Endodermal cell (in vitro differentiated cells): ENCODE measurements around the gene NAA38. TPM values are rescaled to one million over a fixed set of nuclear protein-coding genes. Genes with fewer than 3 reads are reported as not detected.

ENCODE experiments used
- DNase-seq: peaks from one replicate; pipeline ENCODE4 v3.0.0-alpha.2; 2017
- H3K27ac ChIP-seq: 2 replicates; pipeline ENCODE4 v1.5.1; 2013; ENCODE audit warnings: mild to moderate bottlenecking, low read depth, low read length, moderate library complexity
- H3K27me3 ChIP-seq: 2 replicates; pipeline ENCODE4 v1.6.1; 2013; ENCODE audit warnings: mild to moderate bottlenecking, low read length, moderate library complexity; ENCODE audit not compliant: insufficient read depth, control insufficient read depth, poor library complexity, severe bottlenecking
- H3K36me3 ChIP-seq: 2 replicates; pipeline ENCODE4 v1.7.0; 2013; ENCODE audit warnings: mild to moderate bottlenecking, low read length, moderate library complexity; ENCODE audit not compliant: control insufficient read depth, insufficient read depth
- H3K4me1 ChIP-seq: one replicate; pipeline ENCODE4 v1.7.0; 2013; ENCODE audit warnings: low read length; ENCODE audit not compliant: control insufficient read depth, insufficient read depth
- H3K4me3 ChIP-seq: 2 replicates; pipeline ENCODE4 v1.5.1; 2013; ENCODE audit warnings: mild to moderate bottlenecking, low read length, moderate library complexity
- H3K9ac ChIP-seq: 2 replicates; pipeline ENCODE4 v1.6.1; 2013; ENCODE audit warnings: mild to moderate bottlenecking, low read length, moderate library complexity; ENCODE audit not compliant: poor library complexity, severe bottlenecking; ENCODE audit errors: extremely low read depth
- H3K9me3 ChIP-seq: 2 replicates; pipeline ENCODE4 v1.6.1; 2013; ENCODE audit warnings: mild to moderate bottlenecking, low read length, moderate library complexity; ENCODE audit not compliant: control insufficient read depth
- H3K27ac Mint-ChIP-seq: 2 replicates; pipeline ENCODE4 v1.8.0; 2020; ENCODE audit warnings: mixed read lengths
- H3K27me3 Mint-ChIP-seq: 2 replicates; pipeline ENCODE4 v1.8.0; 2021; ENCODE audit warnings: mild to moderate bottlenecking, mixed read lengths; ENCODE audit not compliant: insufficient read depth
- H3K36me3 Mint-ChIP-seq: 2 replicates; pipeline ENCODE4 v1.8.0; 2020; ENCODE audit warnings: low read depth, mixed read lengths
- H3K4me1 Mint-ChIP-seq: 2 replicates; pipeline ENCODE4 v1.8.0; 2020; ENCODE audit warnings: mixed read lengths
- H3K4me3 Mint-ChIP-seq: 2 replicates; pipeline ENCODE4 v1.8.0; 2020; ENCODE audit warnings: mild to moderate bottlenecking, moderate library complexity, mixed read lengths
- H3K9me3 Mint-ChIP-seq: 2 replicates; pipeline ENCODE4 v1.8.0; 2020; ENCODE audit warnings: mild to moderate bottlenecking, mixed read lengths
- WGBS, 2 experiments: methylation state at CpG; one replicate each; pipeline versions ENCODE4 v1.1.5 to v1.1.7; 2013; ENCODE audit warnings: missing lambda C conversion rate in 2 of 2, mixed read lengths in 1 of 2; ENCODE audit not compliant: insufficient coverage in 1 of 2, insufficient read length in 1 of 2; 5-methylcytosine and 5-hydroxymethylcytosine counted together
- total RNA-seq, 2 donors: library from RNA; stranded (reverse); fragmentation: NEBNext Ultra II Directional in 1 of 2; extraction: Animal tissue kit (Norgen Biotek cat#: 25700) in 1 of 2; gene quantifications; 2 replicates in 1 of 2; 3 replicates in 1 of 2; pipeline ENCODE4 v1.2.1, GENCODE V29; 2021
- TF ChIP-seq, protein P1 (sequence below): fragments of 200-600 bp; sonication (generic); conservative IDR thresholded peaks from 2 replicates; pipeline ENCODE4 v1.5.0; 2021; ENCODE audit warnings: antibody characterized with exemption, mild to moderate bottlenecking

NAA38 gene
- total RNA-seq, 2 donors from 2014 or later, result 38.9 to 44.8 TPM

DNA sequence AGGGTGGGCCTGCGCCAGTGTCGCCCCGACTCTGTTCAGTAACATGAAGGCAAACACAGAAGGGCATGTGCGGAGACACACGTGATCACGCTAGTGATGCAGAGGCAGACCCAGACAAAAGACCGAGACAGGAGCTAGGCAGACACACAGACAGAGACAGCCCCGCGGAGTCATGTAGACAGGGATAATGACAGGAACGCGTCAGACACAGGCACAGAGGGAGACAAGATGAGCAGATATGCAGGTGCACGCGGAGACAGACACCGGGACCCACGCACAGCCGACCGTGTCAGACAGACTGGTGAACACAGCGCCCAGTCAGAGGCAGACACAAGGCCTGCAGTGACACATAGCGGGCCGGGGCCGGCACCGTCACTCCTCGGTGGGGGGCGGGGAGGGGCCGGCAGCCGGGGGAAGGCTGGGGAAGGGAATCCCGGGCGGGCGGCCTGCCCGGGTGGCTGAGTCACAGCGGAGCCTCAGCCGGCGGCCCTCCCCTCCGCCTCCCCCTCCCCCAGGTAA, 15.9 kb downstream of the NAA38 start:
- H3K9ac ChIP-seq, result peak overlapping the region; percentile 71
- TF ChIP-seq, protein P1, sequence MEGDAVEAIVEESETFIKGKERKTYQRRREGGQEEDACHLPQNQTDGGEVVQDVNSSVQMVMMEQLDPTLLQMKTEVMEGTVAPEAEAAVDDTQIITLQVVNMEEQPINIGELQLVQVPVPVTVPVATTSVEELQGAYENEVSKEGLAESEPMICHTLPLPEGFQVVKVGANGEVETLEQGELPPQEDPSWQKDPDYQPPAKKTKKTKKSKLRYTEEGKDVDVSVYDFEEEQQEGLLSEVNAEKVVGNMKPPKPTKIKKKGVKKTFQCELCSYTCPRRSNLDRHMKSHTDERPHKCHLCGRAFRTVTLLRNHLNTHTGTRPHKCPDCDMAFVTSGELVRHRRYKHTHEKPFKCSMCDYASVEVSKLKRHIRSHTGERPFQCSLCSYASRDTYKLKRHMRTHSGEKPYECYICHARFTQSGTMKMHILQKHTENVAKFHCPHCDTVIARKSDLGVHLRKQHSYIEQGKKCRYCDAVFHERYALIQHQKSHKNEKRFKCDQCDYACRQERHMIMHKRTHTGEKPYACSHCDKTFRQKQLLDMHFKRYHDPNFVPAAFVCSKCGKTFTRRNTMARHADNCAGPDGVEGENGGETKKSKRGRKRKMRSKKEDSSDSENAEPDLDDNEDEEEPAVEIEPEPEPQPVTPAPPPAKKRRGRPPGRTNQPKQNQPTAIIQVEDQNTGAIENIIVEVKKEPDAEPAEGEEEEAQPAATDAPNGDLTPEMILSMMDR, result no peak
- Mint-ChIP-seq H3K36me3 (peaks cover 17% of the 10 kb centered on the region), H3K9me3 (no peaks in the 10 kb centered on the region), H3K4me1 (peaks cover 41% of the 10 kb centered on the region), H3K27ac (peak overlapping the region; percentile 77), H3K4me3 (peak overlapping the region; percentile 82), H3K27me3 (peaks cover 2% of the 10 kb centered on the region)
- DNase-seq, result no peak
- peak overlapping the region; percentile 92 for H3K27ac ChIP-seq
- WGBS, 2 experiments, result 5% methylated on average over 26 to 34 of the region's 34 CpGs
- no peaks in the 10 kb centered on the region for H3K27me3 ChIP-seq
- no peaks in the 10 kb centered on the region for H3K9me3 ChIP-seq
- H3K4me3 ChIP-seq, result peak overlapping the region; percentile 93
- H3K36me3 ChIP-seq, result peaks cover 15% of the 10 kb centered on the region
- peaks cover 11% of the 10 kb centered on the region for H3K4me1 ChIP-seq

GRCh38 chr17:7840875-7841274, 16.5 kb downstream of the NAA38 start:
- peaks cover 41% of the 10 kb centered on the region for H3K4me1 Mint-ChIP-seq
- Histone ChIP-seq H3K27me3 (no peaks in the 10 kb centered on the region), H3K4me3 (peak overlapping the region; percentile 93), H3K27ac (peak overlapping the region; percentile 92), H3K9me3 (no peaks in the 10 kb centered on the region), H3K36me3 (peaks cover 15% of the 10 kb centered on the region), H3K9ac (peak overlapping the region; percentile 71), H3K4me1 (peaks cover 11% of the 10 kb centered on the region)
- H3K36me3 Mint-ChIP-seq, result peaks cover 15% of the 10 kb centered on the region
- no peaks in the 10 kb centered on the region for H3K9me3 Mint-ChIP-seq
- peak overlapping the region; percentile 82 for H3K4me3 Mint-ChIP-seq
- DNase-seq, result no peak
- WGBS, 2 experiments, result 74% methylated on average over 1 of the region's 1 CpG; no CpG with 5 or more reads in 1 of the 2 experiments
- H3K27me3 Mint-ChIP-seq, result peaks cover 2% of the 10 kb centered on the region
- H3K27ac Mint-ChIP-seq, result peak overlapping the region; percentile 83
- TF ChIP-seq, protein P1, result no peak

DNA sequence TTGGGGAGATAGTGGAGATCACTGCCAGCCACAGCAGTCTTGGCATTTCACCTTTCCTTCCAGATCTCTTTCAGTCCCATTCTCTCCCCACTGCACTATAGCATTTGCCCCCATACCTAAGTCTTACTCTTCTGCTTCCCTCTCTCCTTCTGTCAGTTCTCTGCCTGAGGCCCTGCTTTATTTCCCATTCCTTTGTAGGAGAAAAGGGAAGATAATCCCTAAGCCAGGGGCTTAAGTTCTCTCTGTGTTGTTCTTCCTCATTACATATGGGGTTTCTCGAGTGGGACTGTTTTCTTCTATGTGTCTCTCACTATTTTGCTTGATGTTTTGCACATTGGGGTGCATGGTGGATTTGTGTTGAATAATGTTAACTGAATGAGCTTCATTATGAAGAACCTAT, 16.9 kb downstream of the NAA38 start:
- Histone ChIP-seq H3K9me3 (no peaks in the 10 kb centered on the region), H3K36me3 (peaks cover 11% of the 10 kb centered on the region), H3K4me3 (peak overlapping the region; percentile 93), H3K9ac (peak overlapping the region; percentile 71), H3K4me1 (peaks cover 11% of the 10 kb centered on the region), H3K27ac (no peak overlapping the region), H3K27me3 (no peaks in the 10 kb centered on the region)
- H3K36me3 Mint-ChIP-seq, result peaks cover 13% of the 10 kb centered on the region
- peak overlapping the region; percentile 82 for H3K4me3 Mint-ChIP-seq
- peaks cover 2% of the 10 kb centered on the region for H3K27me3 Mint-ChIP-seq
- TF ChIP-seq, protein P1, result no peak
- H3K27ac Mint-ChIP-seq, result peak overlapping the region; percentile 83
- no peaks in the 10 kb centered on the region for H3K9me3 Mint-ChIP-seq
- DNase-seq, result no peak
- WGBS, 2 experiments, result 69% methylated on average over 1 of the region's 1 CpG; no CpG with 5 or more reads in 1 of the 2 experiments
- peaks cover 41% of the 10 kb centered on the region for H3K4me1 Mint-ChIP-seq
